NCI-H2171 (cell line): ENCODE measurements around the gene MYLK.

ENCODE experiments used
- DNase-seq: peaks from one replicate; lab custom pipeline; 2025; lab: John Stamatoyannopoulos, UW

Gene MYLK

DNA sequence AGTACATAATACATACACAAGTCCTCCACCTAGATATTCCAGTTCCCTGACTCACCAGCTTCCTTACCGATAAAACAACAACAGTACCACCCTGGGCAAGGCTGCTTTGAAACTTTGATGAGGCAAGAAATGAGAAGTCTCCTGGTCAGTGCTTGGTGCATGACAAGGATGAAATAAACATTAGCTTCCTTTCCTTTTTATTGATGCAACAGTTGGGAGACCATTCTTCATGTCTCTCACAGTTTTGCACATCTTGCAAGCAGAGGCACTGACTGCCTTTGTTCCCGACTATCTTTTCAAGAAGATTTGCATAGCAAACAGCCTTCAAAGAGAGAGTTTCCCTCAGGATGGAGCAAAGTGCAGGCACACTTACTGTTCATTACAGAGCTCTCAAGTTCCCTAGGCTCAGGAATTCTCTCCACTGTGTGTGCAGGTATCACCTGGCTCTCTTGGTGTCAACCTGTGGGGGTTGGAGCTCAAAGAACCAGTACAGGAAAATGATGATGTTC, 65.2 kb downstream of the MYLK start:
- no peak for DNase-seq

DNA sequence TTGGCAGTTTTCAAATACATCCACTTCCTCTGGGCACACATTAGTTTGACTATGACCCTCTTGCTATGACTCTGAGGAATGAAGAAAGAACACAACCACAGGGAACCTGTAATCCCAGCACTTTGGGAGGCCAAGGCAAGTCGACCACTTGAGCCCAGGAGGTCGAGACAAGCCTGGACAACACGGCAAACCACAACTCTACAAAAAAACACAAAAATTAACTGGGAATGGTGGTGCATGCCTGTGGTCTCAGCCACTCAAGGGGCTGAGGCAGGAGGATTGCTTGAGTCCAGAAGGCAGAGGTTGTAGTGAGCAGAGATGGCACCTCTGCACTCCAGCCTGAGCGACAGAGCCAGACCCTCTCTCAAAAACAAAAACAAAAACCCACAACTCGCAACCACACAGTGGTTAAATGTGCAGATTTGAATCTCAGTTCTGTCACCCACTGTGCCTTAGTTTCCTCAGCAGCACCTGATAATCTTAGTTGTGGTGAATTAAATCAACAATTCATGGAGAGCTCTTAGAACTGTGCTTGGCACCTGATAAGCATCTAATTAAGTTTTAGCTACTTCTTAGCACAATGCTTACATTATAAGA, 65.7 kb downstream of the MYLK start:
- no peak for DNase-seq

DNA sequence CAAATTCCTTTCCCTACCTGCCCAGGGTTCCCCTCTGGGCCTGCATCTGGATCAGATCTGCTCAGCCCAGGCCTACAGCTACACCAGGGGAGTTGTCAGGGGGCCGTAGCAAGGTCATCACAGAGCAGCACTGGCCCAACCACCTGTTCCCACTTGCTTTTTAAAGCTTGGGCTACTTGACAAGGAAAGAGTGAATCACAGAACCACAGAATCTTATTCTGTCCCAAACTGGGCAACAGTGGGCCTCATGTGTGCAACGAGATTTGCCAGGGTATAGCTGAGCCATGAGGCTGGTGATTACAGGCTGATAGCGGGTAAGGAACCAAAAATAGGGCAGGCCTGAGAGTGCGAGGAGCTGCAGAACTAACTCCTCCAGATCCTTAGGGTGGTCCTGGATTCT, 66.7 kb downstream of the MYLK start:
- DNase-seq, result no peak

DNA sequence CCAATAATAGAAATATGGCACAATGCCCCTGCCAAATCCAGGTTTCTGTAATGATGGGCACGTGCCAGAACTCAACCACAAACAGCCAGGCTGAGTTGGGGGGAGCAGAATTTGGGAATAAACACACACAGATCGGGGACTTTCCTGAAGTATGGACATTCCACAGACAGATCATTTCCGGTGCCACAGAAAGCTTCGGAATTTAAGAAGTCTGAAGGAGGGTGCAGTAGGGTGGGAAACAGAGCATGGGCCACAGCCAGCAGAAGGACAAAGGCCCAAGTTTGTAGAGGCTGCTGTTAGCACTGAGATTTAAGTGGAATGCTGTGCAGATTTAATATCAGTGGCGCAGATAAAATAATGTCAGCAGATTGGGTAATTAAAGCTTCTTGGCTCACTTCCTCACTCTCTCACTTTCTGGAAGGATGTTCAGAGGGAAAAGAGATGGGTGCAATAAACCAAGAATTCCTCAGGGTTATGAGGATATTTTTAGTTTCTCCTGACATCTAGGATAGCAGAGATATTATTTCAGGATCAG, 67.4 kb downstream of the MYLK start:
- no peak for DNase-seq

DNA sequence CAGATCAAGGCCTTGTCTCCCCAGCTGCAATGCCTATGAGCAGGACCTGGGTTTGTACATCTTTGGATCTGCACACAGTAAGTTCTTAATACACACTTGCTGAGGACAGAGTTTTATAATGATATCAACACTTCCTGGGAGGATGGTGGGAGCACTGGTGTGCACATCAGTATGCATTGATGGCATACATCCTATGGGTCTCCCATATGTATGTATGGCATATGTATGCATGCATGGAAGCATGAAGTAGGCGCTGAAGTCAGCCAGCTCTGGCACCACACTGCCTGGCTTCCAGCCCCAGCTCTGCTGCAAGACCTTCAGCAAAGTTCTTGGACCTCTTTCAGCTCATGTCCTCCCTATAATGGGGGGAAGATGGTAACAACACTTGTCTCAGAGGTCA, 68.2 kb downstream of the MYLK start:
- DNase-seq, result no peak

DNA sequence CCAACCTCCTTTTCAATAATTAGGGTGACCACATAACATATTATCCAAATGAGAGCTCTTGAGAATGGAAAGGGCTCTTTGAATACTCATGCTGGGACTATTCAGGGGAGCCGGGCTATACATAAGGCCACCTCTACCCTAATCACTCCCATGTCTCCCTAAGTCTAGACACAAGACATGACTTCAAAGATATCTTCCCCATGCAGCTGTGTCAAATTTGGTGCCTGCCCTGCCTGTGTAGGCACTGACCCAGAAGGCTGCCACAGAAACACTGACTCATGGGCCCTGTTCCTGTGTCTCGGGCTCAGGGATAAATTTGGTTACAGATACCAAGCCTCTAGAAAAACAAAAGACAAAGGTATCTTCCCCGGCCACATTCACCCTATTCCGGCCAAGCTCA, 70.3 kb downstream of the MYLK start:
- DNase-seq, result no peak

DNA sequence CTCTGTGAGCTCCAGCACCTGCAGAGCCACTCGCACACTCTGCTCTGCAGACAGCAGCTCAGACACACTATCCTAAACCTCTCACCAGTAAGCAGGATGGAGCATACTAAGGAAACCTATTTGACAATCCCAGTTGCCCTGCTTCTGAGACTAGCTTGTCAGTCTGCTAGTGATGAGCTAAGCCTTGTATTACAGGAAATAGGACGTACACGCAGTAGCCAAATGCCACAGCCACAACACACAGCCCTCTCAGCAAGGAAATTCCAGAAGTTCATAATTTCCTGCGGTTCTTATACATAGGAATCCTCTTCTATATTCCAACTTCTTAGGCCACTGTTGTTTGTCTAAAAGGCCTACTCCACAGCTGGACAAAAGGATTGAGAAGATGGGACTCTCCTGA, 74.5 kb downstream of the MYLK start:
- no peak for DNase-seq

DNA sequence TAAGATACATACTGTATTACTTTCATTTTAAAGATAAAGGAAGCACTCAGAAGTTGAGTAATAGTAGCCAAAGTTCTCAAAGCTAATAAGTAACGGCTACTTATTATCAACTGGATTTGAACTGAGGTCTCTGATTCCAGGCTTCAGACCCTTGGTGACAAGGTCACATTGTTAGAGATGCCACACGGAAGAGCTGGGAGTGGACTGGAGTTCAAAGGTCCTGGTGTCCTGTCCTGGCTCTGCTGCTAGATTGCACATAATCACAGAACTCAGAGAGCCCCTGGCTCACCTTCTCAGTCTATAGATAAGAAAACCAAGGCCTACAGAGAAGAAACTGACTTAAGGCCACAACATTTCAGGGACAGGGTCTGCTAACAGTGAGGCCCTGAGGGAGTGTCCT, 75.3 kb downstream of the MYLK start:
- DNase-seq, result no peak

DNA sequence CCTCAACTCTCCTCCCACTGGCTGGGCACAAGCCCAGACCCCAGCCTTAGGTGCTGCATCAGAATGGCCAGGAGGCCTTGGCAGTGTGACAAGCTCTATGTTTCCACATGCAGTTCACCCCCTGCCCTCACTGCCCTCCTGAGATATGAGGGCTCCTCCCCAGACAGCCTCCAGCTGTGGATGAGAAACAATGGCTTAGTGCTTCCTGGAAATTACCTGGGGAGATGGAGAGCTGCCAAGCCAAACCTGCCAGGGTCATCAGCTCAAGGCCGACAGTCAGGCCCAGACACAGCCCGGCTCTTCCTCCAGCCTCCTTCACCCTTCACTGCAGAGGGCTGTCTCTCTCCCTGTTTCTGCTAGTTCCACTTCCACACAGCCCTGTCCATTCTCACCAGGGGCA, 76.3 kb downstream of the MYLK start:
- no peak for DNase-seq

DNA sequence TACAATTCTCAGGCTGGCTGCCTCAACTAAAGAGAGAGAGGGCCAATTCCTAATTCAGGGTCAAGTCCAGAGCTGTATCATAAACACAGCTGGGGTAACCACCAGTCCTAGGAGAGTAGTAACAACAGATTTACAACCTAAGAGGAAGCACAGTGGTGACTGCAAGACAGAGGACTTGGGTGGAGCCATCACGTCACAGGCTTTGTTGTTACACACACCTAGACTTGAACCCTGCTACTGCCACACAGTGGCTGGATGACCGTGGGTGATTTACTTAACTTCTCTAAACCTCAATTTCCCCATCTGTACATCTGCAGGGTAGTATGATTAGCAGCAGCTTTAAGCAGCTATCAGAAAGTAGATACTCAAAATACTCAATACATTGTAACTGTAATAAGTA, 78.6 kb downstream of the MYLK start:
- no peak for DNase-seq

DNA sequence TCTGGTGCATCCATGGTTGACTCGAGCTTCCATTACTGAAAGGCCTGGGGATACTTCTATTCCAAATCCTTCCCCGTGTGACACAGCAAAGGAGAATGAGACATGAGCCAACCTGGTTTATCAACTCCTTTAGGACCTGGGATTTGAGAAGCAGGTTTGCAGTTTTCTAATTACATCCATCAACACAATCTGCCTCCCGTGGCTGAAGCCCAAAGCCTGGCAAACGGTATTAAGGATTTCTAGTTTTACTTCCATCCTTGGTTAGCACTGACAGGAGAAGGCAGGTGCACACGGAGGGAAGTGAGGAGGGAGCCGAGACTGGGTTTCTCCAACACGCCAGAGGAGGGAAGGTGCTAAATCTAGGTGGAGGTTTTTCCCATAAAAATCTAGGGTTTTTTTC, 79.0 kb downstream of the MYLK start:
- DNase-seq, result no peak

DNA sequence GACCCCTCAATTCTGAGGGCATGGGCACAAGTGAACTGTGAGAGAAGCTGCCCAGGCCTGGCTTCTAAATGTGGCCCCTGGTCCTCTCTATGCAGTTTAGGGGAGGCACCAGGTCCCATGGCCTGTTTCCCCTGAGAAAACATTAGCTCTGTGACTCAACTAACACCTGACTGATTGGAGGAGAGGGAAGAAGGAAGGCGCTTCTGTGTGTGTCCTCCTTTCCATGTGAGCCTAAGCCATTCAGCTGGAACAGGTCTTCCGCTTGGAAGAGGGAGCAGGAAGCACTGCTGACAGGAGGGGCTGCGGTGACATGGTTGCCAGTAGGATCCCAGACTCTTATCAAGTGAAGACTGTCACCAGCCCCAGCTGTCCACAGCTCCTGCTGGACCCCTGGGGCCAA, 79.5 kb downstream of the MYLK start:
- no peak for DNase-seq

DNA sequence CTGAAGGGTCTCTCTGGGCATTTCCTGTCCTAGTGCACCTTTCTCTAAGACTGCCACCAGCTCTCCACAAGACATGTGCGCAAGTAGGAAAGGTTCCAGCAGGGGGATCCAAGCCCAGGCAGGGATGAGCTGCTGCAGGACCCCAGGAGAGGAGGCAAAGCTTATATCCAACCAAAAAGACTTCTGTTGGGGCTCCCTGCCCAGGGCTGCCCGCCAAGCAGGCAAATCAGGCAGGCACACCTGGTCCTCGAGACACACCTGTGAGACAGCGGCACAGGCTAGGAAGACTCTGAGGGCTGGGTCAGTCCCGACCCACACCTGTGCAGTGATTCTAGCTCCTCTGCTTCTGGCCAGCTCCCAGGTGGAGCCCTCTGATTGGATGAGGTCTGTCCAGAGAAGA, 80.6 kb downstream of the MYLK start:
- DNase-seq, result no peak

DNA sequence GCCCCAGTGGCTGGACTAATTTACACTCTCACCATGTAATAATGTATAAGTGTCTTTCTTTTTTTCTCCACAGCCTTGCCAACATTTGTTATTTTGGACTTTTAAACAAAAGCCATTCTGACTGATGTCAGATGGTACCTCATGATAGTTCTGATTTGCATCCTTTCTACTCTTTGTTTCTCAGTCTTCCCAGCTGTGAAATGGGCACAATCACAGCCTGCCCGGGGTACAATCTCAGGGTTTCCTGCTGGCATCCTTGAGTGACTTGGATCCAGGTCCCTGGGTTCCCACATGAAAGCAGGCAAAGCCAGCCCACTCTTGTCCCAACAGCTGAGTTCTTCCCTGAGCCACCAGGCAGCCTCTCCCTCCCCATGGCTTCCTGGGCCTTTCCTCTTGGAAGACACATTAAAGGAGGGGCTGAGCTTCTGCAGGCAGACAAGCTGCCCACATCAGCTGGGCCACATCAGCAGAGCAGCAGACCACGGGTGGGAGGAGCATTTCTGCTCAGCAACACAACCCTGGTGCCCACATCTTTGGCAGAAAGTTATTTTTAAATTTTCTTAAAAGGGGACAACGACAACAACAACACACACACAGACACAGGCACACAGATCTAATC, 82.0 kb downstream of the MYLK start:
- DNase-seq, result no peak

DNA sequence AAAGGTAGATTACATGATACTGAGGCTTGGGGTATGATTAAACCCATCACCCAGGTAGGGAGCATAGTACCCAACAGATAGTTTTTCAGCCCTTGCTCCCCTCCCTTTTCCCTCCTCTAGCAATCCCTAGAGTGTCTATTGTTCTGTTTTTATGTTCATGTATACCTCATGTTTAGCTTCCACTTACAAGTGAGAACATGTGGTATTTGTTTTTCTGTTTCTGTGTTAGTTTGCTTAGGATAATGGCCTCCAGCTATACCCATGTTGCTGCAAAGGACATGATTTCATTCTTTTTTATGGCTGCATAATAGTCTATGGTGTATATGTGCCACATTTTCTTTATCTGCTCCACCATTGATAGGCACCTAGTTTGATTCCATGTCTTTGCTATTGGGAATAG, 82.7 kb downstream of the MYLK start:
- DNase-seq, result no peak

DNA sequence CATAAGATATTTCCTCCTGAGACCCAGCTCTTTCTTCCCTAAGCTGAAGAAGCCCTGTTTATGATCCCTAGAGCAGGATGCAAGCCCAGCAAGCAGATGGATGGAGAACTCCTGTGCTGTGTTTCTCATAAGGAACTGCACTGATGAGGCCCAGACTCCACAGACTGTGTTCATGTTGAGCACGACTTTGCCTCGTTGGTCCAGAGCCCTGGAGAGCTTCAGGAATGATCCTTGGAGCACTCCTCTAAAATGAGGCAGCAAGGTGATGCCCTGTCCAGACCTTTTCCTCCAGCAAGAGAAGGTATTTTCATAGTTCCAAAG, 83.8 kb downstream of the MYLK start:
- no peak for DNase-seq

DNA sequence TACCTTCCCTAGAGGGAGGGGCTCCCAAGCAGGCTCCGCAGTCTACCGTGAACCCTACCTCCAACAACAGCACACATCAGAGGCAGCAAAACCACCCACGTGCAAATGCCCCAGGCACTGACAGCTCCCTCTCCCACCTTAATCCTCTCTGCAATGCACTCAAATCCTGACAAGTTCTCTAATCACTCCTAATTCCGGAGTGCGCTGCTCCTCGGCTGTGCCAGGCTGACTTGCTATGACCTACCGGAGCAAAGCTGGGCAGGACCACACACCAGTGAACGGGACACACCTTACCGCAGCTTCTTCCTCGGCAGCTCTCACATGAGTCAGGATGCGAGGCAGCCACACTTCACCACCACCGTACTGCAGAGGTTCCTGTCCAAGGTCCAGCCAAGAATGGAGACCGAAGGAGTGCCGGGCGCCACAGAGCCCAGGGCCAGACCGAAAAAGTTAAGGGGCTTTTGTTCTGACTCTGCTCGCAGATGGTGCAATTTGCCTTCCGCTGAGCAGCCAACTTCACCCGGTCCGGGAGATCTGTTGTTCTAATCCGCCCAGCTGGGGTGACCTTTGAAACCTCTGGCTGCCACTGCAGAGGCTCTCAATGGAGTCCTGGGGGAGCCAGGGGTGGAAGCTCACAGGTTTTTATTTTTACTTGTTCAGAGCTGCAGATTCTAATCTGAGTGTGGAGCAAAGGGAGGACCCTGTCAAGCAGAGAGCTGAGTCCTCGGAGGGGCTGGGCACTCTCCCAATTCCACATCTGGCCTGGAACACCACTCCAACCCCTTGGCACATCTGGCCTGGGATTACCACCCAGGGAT, 84.4 kb downstream of the MYLK start:
- no peak for DNase-seq

DNA sequence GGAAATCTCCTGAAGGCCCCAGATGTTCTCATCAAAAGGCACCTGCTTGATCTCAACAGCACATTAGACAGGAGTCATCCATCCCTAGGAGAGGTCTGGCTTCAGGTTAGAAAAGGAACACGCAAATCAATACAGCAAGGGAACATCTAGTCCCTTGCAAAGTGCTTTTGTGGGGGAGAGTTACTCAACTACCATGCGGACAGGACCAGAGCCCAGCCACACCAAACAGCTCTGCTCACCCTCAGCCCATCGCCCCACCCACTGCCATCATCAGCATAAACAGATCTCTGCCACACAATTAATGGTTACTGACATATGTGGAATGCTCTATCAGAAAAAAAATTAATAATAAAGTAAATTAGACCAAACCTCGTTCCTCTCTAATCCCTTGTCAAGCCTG, 85.6 kb downstream of the MYLK start:
- DNase-seq, result no peak

DNA sequence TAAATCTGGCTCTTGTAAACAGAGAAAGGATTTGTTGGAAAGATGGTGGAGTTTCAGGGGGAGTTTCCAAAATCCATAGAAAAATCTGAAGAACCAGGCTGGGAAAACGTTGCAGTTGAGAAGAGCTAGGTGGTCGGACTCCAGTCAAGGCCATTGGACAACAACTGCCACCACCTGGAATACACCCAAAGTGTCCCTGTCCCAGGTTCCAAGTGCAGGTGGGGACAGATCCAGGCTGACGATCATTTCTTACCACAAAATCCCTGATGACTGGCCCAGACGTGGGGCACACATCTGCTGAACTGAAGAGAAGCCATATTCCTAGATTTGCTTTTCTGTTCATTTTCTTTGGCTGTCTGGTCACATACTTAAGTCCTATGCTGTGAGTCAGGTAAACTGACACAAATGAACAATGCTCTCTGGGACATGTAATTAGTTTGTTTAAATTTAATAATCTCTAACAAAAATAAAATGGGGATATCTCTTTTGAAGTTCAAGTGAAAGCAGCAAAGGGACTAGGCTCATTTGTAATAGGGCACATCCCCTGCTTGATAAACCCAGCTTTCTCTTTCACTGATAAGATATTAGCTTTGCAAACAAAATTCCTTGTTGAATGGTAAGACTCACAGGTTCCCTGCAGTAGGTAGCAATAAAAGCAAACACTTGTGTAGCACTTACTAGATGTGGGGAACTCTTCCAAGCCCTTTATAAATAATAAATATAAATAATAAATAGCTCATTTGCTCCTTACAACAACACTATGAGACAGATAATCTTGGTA, 88.5 kb downstream of the MYLK start:
- no peak for DNase-seq

DNA sequence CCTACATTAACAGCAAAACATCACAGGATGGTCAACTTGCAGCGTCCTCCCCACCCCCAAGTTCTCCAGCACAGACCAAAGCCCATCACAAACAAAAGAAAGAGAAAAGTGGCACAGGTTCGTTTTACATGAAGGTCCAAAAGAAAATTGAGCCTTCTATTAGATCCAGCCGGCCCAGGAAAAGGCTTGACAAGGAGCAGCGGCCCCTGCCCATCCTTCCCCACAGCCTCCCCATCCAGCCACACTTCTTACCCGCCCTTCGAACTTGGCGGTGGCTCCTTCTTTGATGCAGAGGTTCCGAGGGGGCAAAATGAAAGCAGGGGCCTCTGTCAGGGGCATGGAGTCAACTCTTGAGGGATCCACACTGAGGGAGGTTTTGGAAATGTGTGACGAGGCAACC, 90.7 kb downstream of the MYLK start:
- no peak for DNase-seq

DNA sequence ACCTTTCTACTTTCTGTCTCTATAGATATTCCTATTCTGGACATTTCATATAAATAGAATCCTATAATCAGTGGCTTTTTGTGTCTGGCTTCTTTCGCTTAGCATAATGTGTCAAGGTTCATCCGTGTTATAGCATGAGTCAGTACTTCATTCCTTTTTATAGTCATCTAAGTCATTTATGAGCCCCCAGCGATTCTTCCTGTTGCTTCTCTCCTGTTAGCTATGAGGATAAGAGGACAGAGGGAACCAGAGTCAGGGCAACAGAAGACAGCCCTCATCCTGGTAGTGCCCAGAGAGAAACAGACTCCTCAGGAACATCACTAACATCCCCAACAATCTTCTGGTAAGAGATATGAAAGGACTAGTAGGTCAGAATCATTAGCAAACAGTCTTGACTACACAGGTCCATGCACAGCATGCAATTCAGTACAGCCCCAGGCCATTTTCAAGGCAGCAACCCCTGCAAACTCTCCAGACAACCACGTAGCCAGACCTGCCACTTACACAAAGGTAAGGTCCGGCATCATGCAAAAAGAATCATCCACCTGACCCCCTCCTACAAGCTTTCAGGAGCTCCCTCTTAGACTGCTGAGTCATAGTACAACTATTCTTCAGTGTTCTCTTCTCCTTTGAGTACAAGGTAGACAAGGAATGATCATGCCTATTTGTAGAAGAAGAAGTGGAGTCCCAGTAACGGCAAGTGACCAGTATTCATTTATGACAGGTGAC, 91.5 kb downstream of the MYLK start:
- no peak for DNase-seq

DNA sequence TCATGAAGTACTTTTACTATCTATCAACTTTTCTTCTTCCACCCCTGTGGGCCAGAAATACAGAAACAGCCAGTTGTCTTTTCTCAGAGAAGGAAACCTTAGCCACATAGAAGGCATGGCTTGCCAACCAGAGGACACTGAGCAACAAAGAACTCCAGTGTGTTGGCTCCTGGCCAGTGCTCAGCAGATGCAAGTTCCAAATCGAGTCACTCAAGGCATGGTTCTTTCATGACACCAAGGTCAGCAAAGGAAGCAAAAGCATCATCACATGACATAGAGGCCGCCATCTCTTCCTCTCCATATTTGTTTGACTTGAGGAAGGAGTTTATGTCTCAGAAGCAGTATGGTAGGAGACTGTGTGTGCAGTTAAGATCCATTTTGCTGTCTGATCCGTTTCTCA, 92.2 kb downstream of the MYLK start:
- no peak for DNase-seq
